Activated naive CD8-positive, alpha-beta T cell treated with anti-CD3 and anti-CD28 coated beads, Interleukin-2, amount 50 U/mL, for 24 hours (primary cell): ENCODE measurements around the gene MSANTD2.

Experiments
- ATAC-seq: fragments of 150-1000 bp; cut with Tn5 transposase; one replicate; pipeline ENCODE4 v1.10.0; 2021
- DNase-seq: peaks from one replicate; pipeline ENCODE4 v3.0.0; 2021
- H3K27ac Mint-ChIP-seq: one replicate; pipeline ENCODE4 v1.8.0; 2021; ENCODE audit warnings: mild to moderate bottlenecking, mixed read lengths
- H3K27me3 Mint-ChIP-seq: one replicate; pipeline ENCODE4 v1.8.0; 2021; ENCODE audit warnings: mixed read lengths
- H3K36me3 Mint-ChIP-seq: one replicate; pipeline ENCODE4 v1.8.0; 2021; ENCODE audit warnings: low read depth, mixed read lengths
- H3K4me1 Mint-ChIP-seq: one replicate; pipeline ENCODE4 v1.8.0; 2021; ENCODE audit warnings: mixed read lengths
- H3K4me3 Mint-ChIP-seq: one replicate; pipeline ENCODE4 v1.8.0; 2021; ENCODE audit warnings: mild to moderate bottlenecking, moderate library complexity, mixed read lengths
- H3K9me3 Mint-ChIP-seq: one replicate; pipeline ENCODE4 v1.8.0; 2021; ENCODE audit warnings: mixed read lengths

MSANTD2 gene

GRCh38 chr11:124801636-124802312, 1.6 kb upstream of the MSANTD2 start:
- no peak overlapping the region for H3K27ac Mint-ChIP-seq
- peaks cover 7% of the 10 kb centered on the region for H3K36me3 Mint-ChIP-seq
- no peak for DNase-seq
- H3K4me1 Mint-ChIP-seq: peaks cover 37% of the 10 kb centered on the region
- no peaks in the 10 kb centered on the region for H3K27me3 Mint-ChIP-seq
- ATAC-seq: no peak
- H3K4me3 Mint-ChIP-seq: peak overlapping the region; percentile 81
- H3K9me3 Mint-ChIP-seq: no peaks in the 10 kb centered on the region

- H3K36me3 Mint-ChIP-seq: peaks cover 7% of the 10 kb centered on the region
- no peaks in the 10 kb centered on the region for H3K27me3 Mint-ChIP-seq
- no peaks in the 10 kb centered on the region for H3K9me3 Mint-ChIP-seq
- peak; percentile 16 for ATAC-seq
- peak overlapping the region; percentile 86 for H3K27ac Mint-ChIP-seq
- DNase-seq: no peak
- H3K4me3 Mint-ChIP-seq: peak overlapping the region; percentile 81
- H3K4me1 Mint-ChIP-seq: peaks cover 41% of the 10 kb centered on the region
Observed at GRCh38 chr11:124801014-124801413, 808 bp upstream of the MSANTD2 start.

DNA sequence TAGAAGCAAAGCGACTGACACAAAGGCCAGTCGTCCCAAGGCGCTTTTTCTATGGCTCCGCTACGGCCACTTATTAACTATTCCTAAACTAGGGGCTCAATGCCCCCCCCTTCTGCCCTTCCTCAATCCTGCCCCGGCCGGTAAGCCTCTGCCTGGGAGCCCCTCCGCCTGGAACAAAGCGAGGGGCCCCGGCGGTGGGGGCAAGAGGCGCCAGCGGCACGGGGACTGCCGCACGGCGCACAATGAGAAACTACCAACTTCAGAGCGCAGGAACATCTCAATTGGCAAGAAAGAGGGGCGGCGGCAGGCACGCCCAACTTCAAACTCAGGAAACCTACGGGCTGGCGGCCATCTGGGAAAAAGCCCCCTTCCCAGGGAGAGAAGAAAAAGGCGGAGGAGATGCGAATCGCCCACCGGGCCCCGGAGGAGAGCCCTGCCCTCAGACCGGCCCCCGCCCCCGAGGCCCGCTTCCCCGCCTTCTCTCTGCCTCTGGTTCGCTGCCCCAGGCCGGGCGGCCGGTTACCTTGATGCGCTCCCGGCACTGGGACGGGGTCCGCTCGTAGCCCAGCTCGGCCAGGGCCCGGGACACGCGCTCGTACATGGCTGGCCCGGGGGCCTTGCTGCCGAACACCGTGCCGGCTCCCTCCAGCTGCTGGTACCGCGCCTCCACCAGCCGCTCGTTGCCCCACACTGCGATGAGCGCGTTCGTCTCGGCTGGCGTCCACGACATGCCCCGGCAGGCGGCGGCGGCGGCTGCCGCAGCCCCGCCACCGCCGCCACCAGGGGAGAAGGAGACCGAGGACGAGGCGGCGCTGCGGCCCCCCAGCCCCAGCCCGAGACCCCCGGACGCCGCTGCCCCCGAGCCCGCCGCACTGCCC, 619 bp downstream of the MSANTD2 start:
- Mint-ChIP-seq H3K4me3 (peak overlapping the region; percentile 87), H3K9me3 (no peaks in the 10 kb centered on the region), H3K27ac (peak overlapping the region; percentile 79), H3K4me1 (peaks cover 41% of the 10 kb centered on the region), H3K36me3 (peaks cover 7% of the 10 kb centered on the region), H3K27me3 (no peaks in the 10 kb centered on the region)
- ATAC-seq: peak; percentile 38
- peak; percentile 51 for DNase-seq

GRCh38 chr11:124798991-124799347, 1.2 kb downstream of the MSANTD2 start:
- no peak for ATAC-seq
- peaks cover 41% of the 10 kb centered on the region for H3K4me1 Mint-ChIP-seq
- peak overlapping the region; percentile 79 for H3K27ac Mint-ChIP-seq
- H3K36me3 Mint-ChIP-seq: peaks cover 7% of the 10 kb centered on the region
- no peaks in the 10 kb centered on the region for H3K9me3 Mint-ChIP-seq
- no peak for DNase-seq
- peak overlapping the region; percentile 87 for H3K4me3 Mint-ChIP-seq
- no peaks in the 10 kb centered on the region for H3K27me3 Mint-ChIP-seq

DNA sequence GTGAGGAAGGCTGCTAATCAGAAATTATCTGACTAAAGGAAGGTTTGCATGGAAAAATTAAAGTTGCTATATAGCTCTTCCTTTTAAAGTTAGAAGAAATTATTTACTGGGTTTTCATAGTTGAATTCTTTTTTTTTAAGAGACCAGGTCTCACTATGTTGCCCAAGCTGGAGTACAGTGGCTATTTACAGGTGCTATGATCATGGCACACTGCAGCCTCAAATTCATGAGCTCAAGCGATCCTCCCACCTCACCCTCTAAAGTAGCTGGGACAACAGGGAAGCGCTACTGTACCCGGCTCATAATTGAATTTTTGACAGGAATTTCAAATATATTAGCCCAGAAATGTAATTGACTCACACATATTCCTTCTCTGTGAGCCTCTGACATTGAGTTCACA, 3.9 kb downstream of the MSANTD2 start:
- Mint-ChIP-seq H3K4me1 (peaks cover 50% of the 10 kb centered on the region), H3K27me3 (no peaks in the 10 kb centered on the region)

DNA sequence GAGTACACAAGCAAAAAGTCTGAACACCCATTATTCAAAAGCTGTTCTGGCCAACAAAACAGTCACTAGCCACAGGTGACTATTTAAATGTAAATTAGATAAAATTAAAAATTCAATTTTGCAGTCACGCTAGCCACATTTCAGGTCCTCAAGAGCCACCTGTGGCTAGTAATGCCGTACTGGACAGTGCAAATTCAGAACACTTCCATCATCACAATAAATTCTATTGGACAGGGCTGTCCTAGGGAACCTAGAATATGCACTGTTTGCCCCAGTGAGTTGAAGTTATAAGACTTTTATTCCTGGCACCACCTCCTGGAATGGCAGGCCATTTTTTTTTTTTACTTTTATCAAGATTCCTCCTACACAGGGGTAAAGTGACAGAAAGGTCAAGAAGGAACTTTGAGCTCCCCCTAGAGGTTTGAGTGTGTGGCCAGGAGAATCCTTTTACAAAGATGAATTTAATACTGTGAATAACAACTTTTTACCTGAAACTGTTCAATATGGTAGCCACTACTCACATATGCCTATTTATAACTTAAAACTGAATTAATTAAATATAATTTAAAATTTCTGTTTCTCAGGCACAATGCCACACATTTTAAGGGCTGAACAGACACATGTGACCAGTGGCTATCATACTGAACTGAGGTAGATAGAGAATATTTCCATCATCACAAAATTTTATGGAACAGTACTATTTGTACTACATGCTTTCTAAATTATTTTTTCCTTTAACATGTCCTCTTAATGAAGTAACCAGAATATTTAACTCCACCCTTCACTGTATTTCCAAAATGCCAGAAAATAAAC, 6.5 kb downstream of the MSANTD2 start:
- Mint-ChIP-seq H3K27me3 (no peaks in the 10 kb centered on the region), H3K4me3 (no peak overlapping the region), H3K27ac (no peak overlapping the region), H3K4me1 (peaks cover 37% of the 10 kb centered on the region), H3K36me3 (peaks cover 5% of the 10 kb centered on the region), H3K9me3 (no peaks in the 10 kb centered on the region)
- DNase-seq: peak; percentile 14
- ATAC-seq: peak; percentile 73

More for the DNA sequence above, 3.9 kb downstream of the MSANTD2 start:
- no peak overlapping the region for H3K27ac Mint-ChIP-seq
- H3K4me3 Mint-ChIP-seq: no peak overlapping the region
- ATAC-seq (no peak), DNase-seq (no peak)
- H3K9me3 Mint-ChIP-seq: no peaks in the 10 kb centered on the region
- peaks cover 7% of the 10 kb centered on the region for H3K36me3 Mint-ChIP-seq

DNA sequence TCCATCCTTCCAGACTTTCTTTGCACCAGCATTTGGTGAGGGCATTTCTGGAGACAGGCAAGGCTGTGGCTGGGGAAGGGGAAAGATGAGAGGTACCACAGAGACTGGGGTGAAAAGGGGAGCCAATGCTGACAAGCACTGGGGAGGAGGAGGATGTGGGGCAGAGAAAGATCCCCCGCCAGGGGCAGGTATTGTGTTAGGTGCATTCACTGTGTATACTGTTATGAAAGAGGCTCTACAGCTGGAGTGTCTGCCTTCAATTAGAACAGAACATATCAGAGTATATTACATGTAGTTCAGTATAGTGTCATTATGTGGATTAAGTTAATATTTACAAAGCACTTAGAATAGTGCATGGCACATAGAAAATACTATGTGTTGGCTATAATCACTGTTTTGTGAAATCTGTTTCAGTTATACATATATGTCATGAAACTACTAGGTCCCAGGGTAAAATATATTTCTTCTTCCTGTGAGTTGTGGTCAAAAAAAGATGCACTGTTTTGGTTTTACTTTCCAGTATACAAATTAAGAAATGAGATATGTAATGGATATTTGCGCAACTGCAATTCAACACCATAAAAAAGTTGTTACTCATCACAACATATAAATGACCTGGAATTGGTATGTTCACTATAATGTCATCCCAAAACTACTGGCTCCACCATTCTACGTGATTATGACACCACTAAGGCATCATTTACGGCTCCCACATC, 8.4 kb downstream of the MSANTD2 start:
- Mint-ChIP-seq H3K27ac (no peak overlapping the region), H3K9me3 (no peaks in the 10 kb centered on the region), H3K27me3 (no peaks in the 10 kb centered on the region), H3K36me3 (no peaks in the 10 kb centered on the region), H3K4me3 (no peak overlapping the region), H3K4me1 (peaks cover 21% of the 10 kb centered on the region)
- ATAC-seq (no peak), DNase-seq (no peak)

- DNase-seq (no peak), ATAC-seq (no peak)
- no peaks in the 10 kb centered on the region for H3K27me3 Mint-ChIP-seq
- H3K9me3 Mint-ChIP-seq: no peaks in the 10 kb centered on the region
- H3K27ac Mint-ChIP-seq: no peak overlapping the region
- no peaks in the 10 kb centered on the region for H3K36me3 Mint-ChIP-seq
- peaks cover 15% of the 10 kb centered on the region for H3K4me1 Mint-ChIP-seq
- H3K4me3 Mint-ChIP-seq: no peak overlapping the region
Observed at GRCh38 chr11:124788521-124788920, 11.7 kb downstream of the MSANTD2 start.

DNA sequence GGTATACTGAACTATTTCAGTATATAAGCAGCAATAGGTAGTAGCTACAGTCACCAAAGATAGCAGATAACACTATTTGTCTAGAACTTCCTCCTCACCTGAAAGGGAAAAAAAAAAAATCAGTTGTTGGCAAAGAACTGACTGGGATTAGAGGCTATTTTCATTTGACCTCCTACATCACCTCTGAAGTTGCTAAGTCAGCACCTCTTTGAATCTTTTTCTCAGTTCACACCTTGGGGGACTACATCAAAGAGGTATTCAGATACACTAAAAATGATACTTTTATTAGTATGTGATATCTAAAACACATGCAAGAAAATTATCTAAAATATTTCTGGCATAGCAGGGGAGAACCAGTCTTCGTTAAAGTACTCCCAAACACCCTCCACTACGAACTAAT, 16.2 kb downstream of the MSANTD2 start:
- H3K27ac Mint-ChIP-seq: no peak overlapping the region
- ATAC-seq (no peak), DNase-seq (no peak)
- H3K4me3 Mint-ChIP-seq: no peak overlapping the region
- no peaks in the 10 kb centered on the region for H3K9me3 Mint-ChIP-seq
- H3K4me1 Mint-ChIP-seq: no peaks in the 10 kb centered on the region
- peaks cover 1% of the 10 kb centered on the region for H3K36me3 Mint-ChIP-seq
- no peaks in the 10 kb centered on the region for H3K27me3 Mint-ChIP-seq

- Mint-ChIP-seq H3K4me3 (no peak overlapping the region), H3K36me3 (peaks cover 1% of the 10 kb centered on the region), H3K27me3 (no peaks in the 10 kb centered on the region), H3K27ac (no peak overlapping the region), H3K9me3 (no peaks in the 10 kb centered on the region), H3K4me1 (peaks cover 3% of the 10 kb centered on the region)
- ATAC-seq (no peak), DNase-seq (no peak)
Observed at GRCh38 chr11:124783002-124783401, 17.2 kb downstream of the MSANTD2 start.

GRCh38 chr11:124779568-124779967, 20.6 kb downstream of the MSANTD2 start:
- no peaks in the 10 kb centered on the region for H3K27me3 Mint-ChIP-seq
- peaks cover 9% of the 10 kb centered on the region for H3K36me3 Mint-ChIP-seq
- no peaks in the 10 kb centered on the region for H3K9me3 Mint-ChIP-seq
- peaks cover 14% of the 10 kb centered on the region for H3K4me1 Mint-ChIP-seq
- ATAC-seq (no peak), DNase-seq (no peak)
- no peak overlapping the region for H3K4me3 Mint-ChIP-seq
- no peak overlapping the region for H3K27ac Mint-ChIP-seq

DNA sequence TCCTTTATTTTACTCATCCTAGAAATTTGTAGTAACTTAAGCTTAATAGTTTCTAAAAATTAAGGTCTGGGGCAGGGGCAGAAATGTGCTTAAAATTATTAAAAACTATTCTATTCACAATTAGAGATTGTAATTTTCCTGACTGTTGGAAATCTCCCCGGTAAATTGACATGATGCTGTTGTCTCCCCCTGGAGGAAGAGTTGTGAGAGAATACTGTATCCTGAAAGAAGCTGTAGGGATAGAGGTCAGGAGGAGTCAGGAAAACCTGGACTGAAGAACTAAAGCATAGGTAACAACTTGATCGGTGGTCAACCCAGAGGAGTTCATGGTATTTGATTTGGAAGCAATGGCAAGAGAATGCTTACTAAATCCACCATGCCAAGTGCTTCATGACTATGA, 21.9 kb downstream of the MSANTD2 start:
- H3K27ac Mint-ChIP-seq: no peak overlapping the region
- H3K9me3 Mint-ChIP-seq: no peaks in the 10 kb centered on the region
- H3K36me3 Mint-ChIP-seq: peaks cover 9% of the 10 kb centered on the region
- H3K4me3 Mint-ChIP-seq: no peak overlapping the region
- DNase-seq (no peak), ATAC-seq (no peak)
- no peaks in the 10 kb centered on the region for H3K27me3 Mint-ChIP-seq
- H3K4me1 Mint-ChIP-seq: peaks cover 14% of the 10 kb centered on the region

DNA sequence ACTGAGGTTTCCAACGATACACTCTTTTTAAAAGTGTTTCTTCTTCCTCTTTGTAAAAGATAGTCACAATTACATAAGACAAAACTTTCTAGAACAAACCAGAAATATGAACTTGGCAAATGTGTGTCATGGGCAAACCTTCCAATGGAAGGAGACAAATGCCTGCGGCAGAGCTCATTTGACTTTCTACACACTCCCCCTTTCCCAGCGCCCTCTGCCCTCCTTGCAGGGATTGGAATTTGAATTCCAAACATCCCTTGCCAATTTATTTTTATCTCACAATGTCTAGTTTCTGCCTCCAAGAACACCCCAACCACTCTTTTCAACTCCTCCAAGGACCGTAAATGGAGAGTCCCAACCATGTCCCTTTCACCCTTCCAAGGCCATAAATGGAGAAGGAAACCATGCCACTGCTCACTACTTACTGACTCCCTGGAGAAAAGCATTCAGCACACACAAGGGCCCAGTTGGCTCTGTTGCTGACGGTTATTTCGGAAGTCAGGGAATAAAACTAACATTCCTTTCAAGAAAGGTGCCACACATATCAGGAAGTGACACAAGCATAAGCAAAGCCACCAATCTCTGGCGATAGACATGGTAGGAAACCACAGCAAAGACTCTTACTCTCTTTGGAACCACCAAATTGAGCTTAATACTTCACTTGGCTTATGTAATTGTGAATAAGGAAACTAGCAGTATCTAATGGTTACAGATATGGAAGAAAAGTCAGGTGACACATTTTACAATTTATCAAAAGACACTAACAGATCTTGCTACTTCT, 23.2 kb downstream of the MSANTD2 start:
- ATAC-seq: no peak
- no peak for DNase-seq
- Mint-ChIP-seq H3K27me3 (no peaks in the 10 kb centered on the region), H3K9me3 (no peaks in the 10 kb centered on the region), H3K27ac (peak overlapping the region; percentile 2), H3K4me1 (peaks cover 14% of the 10 kb centered on the region), H3K36me3 (peaks cover 15% of the 10 kb centered on the region), H3K4me3 (no peak overlapping the region)
